ENCODE data around the gene MIA2.
"Not testable (repeated sequence)": the region's sequence is repeated elsewhere in the genome, so short reads cannot be mapped to it uniquely, and the experiment has no call there.

The MIA2 gene

GRCh38 chr14:39315859-39316444 lies 82.2 kb downstream of the MIA2 start:
- no peaks in the 10 kb centered on the region for H3K9me3 Mint-ChIP-seq
- H3K4me1 Mint-ChIP-seq (ENCODE audit: low read depth): no peaks in the 10 kb centered on the region
- H3K4me3 Mint-ChIP-seq: no peak overlapping the region
- no peak overlapping the region for H3K27ac Mint-ChIP-seq
- peaks cover 33% of the 10 kb centered on the region for H3K36me3 Mint-ChIP-seq (ENCODE audit: low read depth)
- H3K27me3 Mint-ChIP-seq (ENCODE audit: low read depth): no peaks in the 10 kb centered on the region
- DNase-seq (ENCODE audit: low spot score): no peak

DNA sequence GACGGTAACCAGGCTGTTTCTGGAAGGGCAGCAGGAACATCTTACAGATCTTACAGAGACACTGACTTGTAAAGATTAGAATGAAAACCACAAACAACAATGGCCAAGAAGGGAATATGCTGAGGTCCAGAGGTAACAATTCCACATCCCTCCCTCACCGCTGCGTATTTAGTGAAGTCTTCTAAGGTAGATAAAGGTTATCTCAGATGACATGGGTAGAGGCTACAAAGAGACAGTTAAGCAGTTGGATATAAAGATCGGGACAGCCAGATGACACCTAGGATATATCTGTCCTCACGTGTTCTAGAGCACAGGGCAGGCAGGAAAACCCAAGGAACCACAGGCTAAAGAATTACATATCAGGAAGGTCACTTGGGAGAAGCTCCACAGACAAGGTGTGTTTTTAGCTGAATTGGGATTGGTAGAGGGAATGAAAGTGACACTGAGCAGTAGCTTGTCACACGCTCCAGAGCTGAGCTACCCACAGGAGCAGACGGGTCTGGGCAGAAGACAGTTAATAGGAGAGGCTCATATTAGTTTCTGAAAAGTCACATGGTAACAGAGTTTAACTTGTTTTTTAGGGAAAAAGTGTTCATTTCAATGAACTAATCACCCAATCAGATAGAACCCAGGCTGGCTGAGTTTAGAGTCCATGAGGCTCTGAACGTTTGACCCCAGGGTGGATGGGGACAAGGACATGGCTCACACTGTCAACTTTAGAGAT lies 83.3 kb downstream of the MIA2 start:
- no peaks in the 10 kb centered on the region for H3K27me3 Mint-ChIP-seq (ENCODE audit: low read depth)
- no peaks in the 10 kb centered on the region for H3K4me1 Mint-ChIP-seq (ENCODE audit: low read depth)
- DNase-seq (ENCODE audit: low spot score): no peak
- H3K4me3 Mint-ChIP-seq: no peak overlapping the region
- no peak overlapping the region for H3K27ac Mint-ChIP-seq
- peaks cover 31% of the 10 kb centered on the region for H3K36me3 Mint-ChIP-seq (ENCODE audit: low read depth)
- no peaks in the 10 kb centered on the region for H3K9me3 Mint-ChIP-seq

- no peaks in the 10 kb centered on the region for H3K27me3 Mint-ChIP-seq (ENCODE audit: low read depth)
- no peak for DNase-seq (ENCODE audit: low spot score)
- no peaks in the 10 kb centered on the region for H3K4me1 Mint-ChIP-seq (ENCODE audit: low read depth)
- H3K27ac Mint-ChIP-seq: no peak overlapping the region
- H3K9me3 Mint-ChIP-seq: no peaks in the 10 kb centered on the region
- no peak overlapping the region for H3K4me3 Mint-ChIP-seq
- peaks cover 29% of the 10 kb centered on the region for H3K36me3 Mint-ChIP-seq (ENCODE audit: low read depth)
These were observed 84.9 kb downstream of the MIA2 start for GRCh38 chr14:39318574-39318973.

DNA sequence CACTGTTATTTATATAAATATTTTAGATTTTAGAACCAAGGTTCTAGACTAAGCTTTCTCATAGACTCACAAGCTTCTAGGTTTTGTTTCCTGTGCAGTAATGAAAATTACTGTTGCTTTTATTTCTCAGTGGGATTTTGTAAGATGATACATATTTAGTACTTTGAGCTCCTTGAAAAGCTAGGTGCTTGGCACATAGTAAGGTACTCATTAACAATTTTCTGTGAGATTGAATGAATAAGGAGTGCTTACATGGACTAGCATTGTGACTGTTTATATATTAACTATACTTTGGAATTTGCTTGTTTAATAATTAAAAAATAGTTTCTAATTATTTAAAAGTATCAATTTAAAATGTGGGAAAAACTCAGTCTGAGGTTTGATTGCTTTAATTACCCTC lies 85.7 kb downstream of the MIA2 start:
- no peaks in the 10 kb centered on the region for H3K9me3 Mint-ChIP-seq
- peaks cover 32% of the 10 kb centered on the region for H3K36me3 Mint-ChIP-seq (ENCODE audit: low read depth)
- no peaks in the 10 kb centered on the region for H3K4me1 Mint-ChIP-seq (ENCODE audit: low read depth)
- H3K4me3 Mint-ChIP-seq: no peak overlapping the region
- no peaks in the 10 kb centered on the region for H3K27me3 Mint-ChIP-seq (ENCODE audit: low read depth)
- H3K27ac Mint-ChIP-seq: no peak overlapping the region
- no peak for DNase-seq (ENCODE audit: low spot score)

- peaks cover 30% of the 10 kb centered on the region for H3K36me3 Mint-ChIP-seq (ENCODE audit: low read depth)
These were observed 86.6 kb downstream of the MIA2 start for GRCh38 chr14:39320318-39320717.

GRCh38 chr14:39322807-39323206 lies 89.1 kb downstream of the MIA2 start:
- Mint-ChIP-seq H3K4me1 (ENCODE audit: low read depth) (no peaks in the 10 kb centered on the region), H3K4me3 (no peak overlapping the region), H3K27ac (no peak overlapping the region), H3K27me3 (ENCODE audit: low read depth) (no peaks in the 10 kb centered on the region), H3K9me3 (no peaks in the 10 kb centered on the region), H3K36me3 (ENCODE audit: low read depth) (peaks cover 36% of the 10 kb centered on the region)
- no peak for DNase-seq (ENCODE audit: low spot score)

More at GRCh38 chr14:39320318-39320717, 86.6 kb downstream of the MIA2 start:
- Mint-ChIP-seq H3K4me3 (no peak overlapping the region), H3K9me3 (no peaks in the 10 kb centered on the region), H3K4me1 (ENCODE audit: low read depth) (no peaks in the 10 kb centered on the region), H3K27me3 (ENCODE audit: low read depth) (no peaks in the 10 kb centered on the region), H3K27ac (no peak overlapping the region)
- no peak for DNase-seq (ENCODE audit: low spot score)

DNA sequence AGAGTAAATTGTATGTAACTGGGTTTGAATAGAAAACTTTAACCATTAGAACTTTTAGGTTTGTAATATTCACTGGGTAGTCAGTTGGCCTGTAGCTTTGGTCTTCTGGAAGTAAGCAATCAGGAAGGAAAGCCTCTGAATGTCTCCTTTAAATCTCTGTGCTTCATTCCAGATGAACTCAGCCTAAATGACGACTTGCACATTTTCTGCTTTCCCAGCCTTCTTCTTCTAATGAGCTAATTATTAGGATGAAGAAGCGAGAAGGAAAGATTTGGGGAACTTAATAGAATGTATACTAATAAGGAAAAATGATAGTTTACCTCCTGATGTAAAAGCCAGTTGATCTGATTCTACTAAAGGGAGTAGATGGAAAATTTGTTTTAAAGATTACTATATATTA lies 90.4 kb downstream of the MIA2 start:
- Mint-ChIP-seq H3K4me3 (no peak overlapping the region), H3K4me1 (ENCODE audit: low read depth) (no peaks in the 10 kb centered on the region), H3K27ac (no peak overlapping the region), H3K27me3 (ENCODE audit: low read depth) (no peaks in the 10 kb centered on the region), H3K9me3 (no peaks in the 10 kb centered on the region), H3K36me3 (ENCODE audit: low read depth) (peaks cover 43% of the 10 kb centered on the region)
- no peak for DNase-seq (ENCODE audit: low spot score)

GRCh38 chr14:39339003-39339402 lies 105.3 kb downstream of the MIA2 start:
- Mint-ChIP-seq H3K9me3 (peaks cover 8% of the 10 kb centered on the region), H3K4me1 (ENCODE audit: low read depth) (peaks cover 24% of the 10 kb centered on the region), H3K27ac (no peak overlapping the region), H3K36me3 (ENCODE audit: low read depth) (peaks cover 42% of the 10 kb centered on the region), H3K27me3 (ENCODE audit: low read depth) (no peaks in the 10 kb centered on the region), H3K4me3 (no peak overlapping the region)
- DNase-seq (ENCODE audit: low spot score): no peak

GRCh38 chr14:39341126-39341525 lies 107.4 kb downstream of the MIA2 start:
- Mint-ChIP-seq H3K36me3 (ENCODE audit: low read depth) (peaks cover 41% of the 10 kb centered on the region), H3K27ac (peak overlapping the region; percentile 11), H3K4me1 (ENCODE audit: low read depth) (peaks cover 24% of the 10 kb centered on the region)
- H3K4me3 Mint-ChIP-seq; DNase-seq (ENCODE audit: low spot score); H3K27me3 Mint-ChIP-seq (ENCODE audit: low read depth); H3K9me3 Mint-ChIP-seq: not testable (repeated sequence)

DNA sequence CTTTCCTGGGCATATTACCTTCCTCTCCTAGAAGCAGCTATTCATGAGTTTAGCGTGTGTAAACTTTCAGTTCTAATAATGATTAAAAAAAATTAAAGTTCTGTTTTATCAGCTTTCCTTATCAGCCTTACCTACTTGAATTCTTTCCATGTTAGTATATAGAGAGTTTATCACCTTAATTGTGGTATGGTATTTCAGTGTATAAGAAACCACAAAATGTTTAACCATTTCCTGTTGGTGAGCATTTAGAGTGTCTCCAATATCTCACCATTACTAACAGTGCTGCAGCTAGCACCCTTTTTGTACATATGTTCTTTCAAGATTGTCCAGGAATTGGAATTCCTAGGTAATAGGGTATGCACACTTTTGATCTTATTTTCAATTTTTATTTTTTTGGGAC lies 109.1 kb downstream of the MIA2 start:
- Mint-ChIP-seq H3K9me3 (peaks cover 8% of the 10 kb centered on the region), H3K27me3 (ENCODE audit: low read depth) (no peaks in the 10 kb centered on the region), H3K27ac (peak overlapping the region; percentile 24), H3K36me3 (ENCODE audit: low read depth) (peaks cover 46% of the 10 kb centered on the region), H3K4me3 (peak overlapping the region; percentile 35), H3K4me1 (ENCODE audit: low read depth) (peaks cover 29% of the 10 kb centered on the region)
- DNase-seq (ENCODE audit: low spot score): no peak

DNA sequence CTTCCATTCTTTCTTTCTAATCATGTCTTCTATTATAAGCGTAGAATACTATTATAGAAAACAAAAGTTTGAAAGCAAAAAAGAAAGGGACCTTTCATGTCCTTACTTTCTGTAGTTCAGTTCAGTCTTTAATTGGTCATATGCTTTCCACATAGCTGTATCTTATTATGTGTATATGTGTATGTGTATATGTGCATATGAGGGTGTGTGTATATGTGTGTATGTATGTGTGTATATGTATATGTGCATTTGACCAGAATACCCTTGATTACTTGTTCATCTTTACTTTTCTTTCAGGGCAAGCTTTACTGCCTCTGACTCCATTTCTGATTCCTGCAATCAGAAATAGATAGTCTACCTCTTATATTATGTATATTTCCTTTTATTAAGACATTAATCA lies 109.9 kb downstream of the MIA2 start:
- H3K36me3 Mint-ChIP-seq (ENCODE audit: low read depth): peaks cover 45% of the 10 kb centered on the region
- peaks cover 8% of the 10 kb centered on the region for H3K9me3 Mint-ChIP-seq
- H3K27ac Mint-ChIP-seq: peak overlapping the region; percentile 53
- peaks cover 29% of the 10 kb centered on the region for H3K4me1 Mint-ChIP-seq (ENCODE audit: low read depth)
- DNase-seq (ENCODE audit: low spot score): no peak
- H3K4me3 Mint-ChIP-seq: peak overlapping the region; percentile 17
- H3K27me3 Mint-ChIP-seq (ENCODE audit: low read depth): no peaks in the 10 kb centered on the region

GRCh38 chr14:39350866-39351265 lies 117.2 kb downstream of the MIA2 start:
- Mint-ChIP-seq H3K27me3 (ENCODE audit: low read depth) (no peaks in the 10 kb centered on the region), H3K27ac (no peak overlapping the region), H3K9me3 (peaks cover 15% of the 10 kb centered on the region), H3K36me3 (ENCODE audit: low read depth) (peaks cover 48% of the 10 kb centered on the region), H3K4me3 (no peak overlapping the region), H3K4me1 (ENCODE audit: low read depth) (peaks cover 4% of the 10 kb centered on the region)
- no peak for DNase-seq (ENCODE audit: low spot score)

DNA sequence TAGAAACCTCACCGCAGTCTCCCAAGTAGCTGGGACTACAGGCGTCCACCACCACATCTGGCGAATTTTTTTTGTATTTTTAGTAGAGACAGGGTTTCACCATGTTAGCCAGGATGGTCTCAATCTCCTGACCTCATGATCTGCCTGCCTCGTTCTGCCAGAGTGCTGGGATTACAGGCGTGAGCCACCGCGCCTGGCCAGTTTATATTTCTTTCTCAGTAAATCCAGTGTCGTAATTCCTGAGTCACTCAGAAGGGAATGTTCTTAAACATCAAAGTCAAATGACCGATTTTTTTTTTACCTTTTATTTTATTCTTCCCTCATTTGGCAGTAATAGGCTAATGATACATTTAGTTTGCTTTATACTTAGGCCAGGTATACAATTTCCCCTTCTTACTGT lies 118.0 kb downstream of the MIA2 start:
- Mint-ChIP-seq H3K4me3 (no peak overlapping the region), H3K27me3 (ENCODE audit: low read depth) (no peaks in the 10 kb centered on the region), H3K27ac (no peak overlapping the region), H3K36me3 (ENCODE audit: low read depth) (peaks cover 51% of the 10 kb centered on the region), H3K9me3 (peaks cover 19% of the 10 kb centered on the region), H3K4me1 (ENCODE audit: low read depth) (peaks cover 8% of the 10 kb centered on the region)
- no peak for DNase-seq (ENCODE audit: low spot score)

DNA sequence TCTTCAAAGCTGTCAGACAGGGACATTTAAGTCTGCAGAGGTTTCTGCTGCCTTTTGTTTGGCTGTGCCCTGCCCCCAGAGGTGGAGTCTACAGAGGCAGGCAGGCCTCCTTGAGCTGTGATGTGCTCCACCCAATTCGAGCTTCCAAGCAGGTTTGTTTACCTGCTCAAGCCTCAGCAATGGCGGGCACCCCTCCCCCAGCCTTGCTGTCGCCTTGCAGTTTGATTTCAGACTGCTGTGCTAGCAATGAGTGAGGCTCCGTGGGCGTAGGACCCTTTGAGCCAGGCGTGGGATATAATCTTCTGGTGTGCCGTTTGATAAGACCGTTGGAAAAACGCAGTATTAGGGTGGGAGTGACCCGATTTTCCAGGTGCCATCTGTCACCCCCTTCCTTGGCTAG lies 125.4 kb downstream of the MIA2 start:
- Mint-ChIP-seq H3K36me3 (ENCODE audit: low read depth) (peaks cover 63% of the 10 kb centered on the region), H3K4me1 (ENCODE audit: low read depth) (peaks cover 11% of the 10 kb centered on the region), H3K9me3 (peaks cover 15% of the 10 kb centered on the region)
- not testable (repeated sequence) for H3K4me3 Mint-ChIP-seq; DNase-seq (ENCODE audit: low spot score); H3K27me3 Mint-ChIP-seq (ENCODE audit: low read depth); H3K27ac Mint-ChIP-seq

DNA sequence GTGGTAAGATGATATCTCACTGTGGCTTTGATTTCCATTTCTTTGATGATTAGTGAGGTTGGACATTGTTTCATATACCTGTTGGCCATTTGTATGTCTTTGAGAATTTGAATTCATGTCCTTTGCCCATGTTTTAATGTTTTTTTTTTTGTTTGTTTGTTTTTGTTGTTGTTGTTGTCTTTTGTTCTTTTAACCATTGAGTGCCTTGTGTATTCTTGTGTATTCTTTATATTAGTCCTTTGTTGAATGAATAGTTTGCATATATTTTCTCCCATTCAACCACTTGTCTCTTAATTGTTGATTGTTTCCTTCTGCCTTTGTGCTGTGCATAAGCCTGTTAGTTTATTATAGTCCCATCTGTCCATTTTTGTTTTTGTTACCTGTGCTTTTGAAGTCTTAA lies 126.6 kb downstream of the MIA2 start:
- Mint-ChIP-seq H3K36me3 (ENCODE audit: low read depth) (peaks cover 69% of the 10 kb centered on the region), H3K27ac (no peak overlapping the region), H3K27me3 (ENCODE audit: low read depth) (no peaks in the 10 kb centered on the region), H3K9me3 (peaks cover 20% of the 10 kb centered on the region), H3K4me1 (ENCODE audit: low read depth) (peaks cover 11% of the 10 kb centered on the region), H3K4me3 (no peak overlapping the region)
- no peak for DNase-seq (ENCODE audit: low spot score)
